ENCODE data around the gene C8B.

DNA sequence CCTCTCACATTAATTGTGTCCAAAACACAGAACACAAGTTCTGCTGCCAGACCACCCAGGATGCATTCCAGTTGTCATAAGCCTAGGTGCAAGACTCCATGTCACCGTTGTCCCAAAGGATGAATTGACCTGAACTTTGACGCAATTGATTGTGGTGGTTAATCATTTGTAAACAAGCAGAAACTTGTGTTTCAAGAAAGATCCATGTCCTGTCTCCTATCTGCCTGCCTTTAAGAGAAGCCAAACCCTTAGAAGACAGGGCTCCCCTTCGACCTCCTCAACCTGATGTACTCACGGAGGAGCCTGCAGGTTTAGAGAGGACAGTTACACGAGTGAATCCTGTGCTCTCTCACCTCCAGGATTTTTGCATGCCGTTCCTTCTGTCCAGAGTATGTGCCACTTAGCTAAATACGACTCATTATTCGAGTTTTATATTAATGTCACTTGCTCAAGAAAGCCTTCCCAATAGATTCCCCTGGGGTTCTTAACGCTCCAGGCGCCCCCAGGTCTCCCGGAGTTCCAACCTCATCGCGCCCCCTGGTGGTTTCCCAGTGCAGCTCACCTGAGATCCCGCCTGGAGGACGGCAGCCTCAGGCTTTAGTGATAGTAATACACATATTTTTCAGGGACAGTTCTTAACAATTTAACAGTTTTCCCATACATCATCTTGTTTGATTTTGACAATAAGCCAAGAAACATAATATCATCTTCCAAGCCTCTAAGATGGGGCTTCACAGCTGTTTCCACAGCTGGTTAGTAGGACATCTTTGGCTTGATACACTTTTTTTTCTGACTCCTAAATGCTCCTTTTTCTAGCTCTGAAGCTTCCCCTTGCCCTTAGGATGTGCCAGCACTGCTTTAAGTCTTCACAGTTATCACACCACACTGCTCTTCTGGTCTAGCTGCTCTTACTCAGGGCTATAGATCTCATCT is 2.4 kb upstream of the C8B start:
- no peak for TF ChIP-seq POLR2A (IDR thresholded peaks at IDR 0.05)
- no peak for TF ChIP-seq POLR2AphosphoS5 (IDR thresholded peaks at IDR 0.05)
